EH (cell line): ENCODE measurements around the gene POLR2J2.
"Not testable (repeated sequence)": the region's sequence is repeated elsewhere in the genome, so short reads cannot be mapped to it uniquely, and the experiment has no call there.

Experiments
- DNase-seq: peaks from one replicate; pipeline ENCODE4 v3.0.0-alpha.2; 2015; ENCODE audit warnings: low read depth

Gene POLR2J2

GRCh38 chr7:102671956-102672307 lies 469 bp upstream of the POLR2J2 start:
- DNase-seq, result not testable (repeated sequence)

GRCh38 chr7:102667523-102667922 lies 3.9 kb downstream of the POLR2J2 start:
- not testable (repeated sequence) for DNase-seq

GRCh38 chr7:102666850-102667249 lies 4.6 kb downstream of the POLR2J2 start:
- DNase-seq, result not testable (repeated sequence)

GRCh38 chr7:102664765-102665164 lies 6.7 kb downstream of the POLR2J2 start:
- DNase-seq, result not testable (repeated sequence)

GRCh38 chr7:102649924-102650323 lies 21.5 kb downstream of the POLR2J2 start, which contains the start of gene SPDYE2B:
SPDYE2B (plus strand) TSS chr7:102650319; CDS start chr7:102652349, 2,030 bp downstream.
- not testable (repeated sequence) for DNase-seq

- not testable (repeated sequence) for DNase-seq
Observed at GRCh38 chr7:102647813-102648212, 23.6 kb downstream of the POLR2J2 start.

GRCh38 chr7:102643404-102643803 lies 28.1 kb downstream of the POLR2J2 start:
- DNase-seq, result not testable (repeated sequence)

- DNase-seq, result not testable (repeated sequence)
Observed at GRCh38 chr7:102642691-102643090, 28.8 kb downstream of the POLR2J2 start, which contains the start of gene UPK3BL1. UPK3BL1 (minus strand) TSS chr7:102642791; CDS start chr7:102642741, 50 bp downstream.

- DNase-seq, result peak; percentile 0
Observed at GRCh38 chr7:102638848-102639247, 32.6 kb downstream of the POLR2J2 start.

GRCh38 chr7:102636956-102637355 lies 34.5 kb downstream of the POLR2J2 start:
- DNase-seq, result not testable (repeated sequence)

- DNase-seq, result not testable (repeated sequence)
Observed at GRCh38 chr7:102635354-102635753, 36.1 kb downstream of the POLR2J2 start.

GRCh38 chr7:102634299-102634698 lies 37.2 kb downstream of the POLR2J2 start:
- not testable (repeated sequence) for DNase-seq

GRCh38 chr7:102630622-102631021 lies 40.8 kb downstream of the POLR2J2 start:
- not testable (repeated sequence) for DNase-seq

GRCh38 chr7:102627271-102627904 lies 44.1 kb downstream of the POLR2J2 start:
- not testable (repeated sequence) for DNase-seq

- peak; percentile 0 for DNase-seq
Observed at GRCh38 chr7:102618122-102618521, 53.3 kb downstream of the POLR2J2 start.

GRCh38 chr7:102616507-102617125 lies 54.8 kb downstream of the POLR2J2 start, which contains the start of gene RASA4:
RASA4 (minus strand) TSS chr7:102616756; CDS start chr7:102616689, 67 bp downstream.
- DNase-seq, result peak; percentile 24
